Osteoblast (primary cell): ENCODE data around the gene FBXO3. TPM values are rescaled to one million over a fixed set of nuclear protein-coding genes. Genes with fewer than 3 reads are reported as not detected.

ENCODE experiments used
- DNase-seq: peaks from one replicate; pipeline ENCODE4 v3.0.0; 2011; ENCODE audit warnings: low spot score, mixed read lengths; ENCODE audit not compliant: insufficient read length; ENCODE audit errors: missing footprints
- H2AFZ ChIP-seq: 2 replicates; pipeline ENCODE4 v1.6.0; 2011; ENCODE audit warnings: mild to moderate bottlenecking, low read length
- H3K27ac ChIP-seq: 2 replicates; pipeline ENCODE4 v1.5.1; 2011; ENCODE audit warnings: mild to moderate bottlenecking, low read depth, low read length, moderate library complexity
- H3K27me3 ChIP-seq: 2 replicates; pipeline ENCODE4 v1.6.0; 2012; ENCODE audit warnings: mild to moderate bottlenecking, control low read depth, inconsistent platforms, low read length, moderate library complexity; ENCODE audit not compliant: insufficient read depth
- H3K36me3 ChIP-seq: 2 replicates; pipeline ENCODE4 v1.5.1; 2011; ENCODE audit warnings: mild to moderate bottlenecking, low read length, control low read depth, moderate library complexity; ENCODE audit not compliant: insufficient read depth
- H3K4me1 ChIP-seq: 2 replicates; pipeline ENCODE4 v1.5.1; 2011; ENCODE audit warnings: mild to moderate bottlenecking, low read length, control low read depth, moderate library complexity; ENCODE audit not compliant: insufficient read depth
- H3K4me2 ChIP-seq: 2 replicates; pipeline ENCODE4 v1.6.0; 2011; ENCODE audit warnings: mild to moderate bottlenecking, low read length; ENCODE audit not compliant: insufficient read depth
- H3K4me3 ChIP-seq: fragments of 200-600 bp; sonication (generic); 3 replicates; pipeline ENCODE4 v1.5.1; 2012; ENCODE audit warnings: mild to moderate bottlenecking, low read length, inconsistent platforms; ENCODE audit not compliant: insufficient read depth
- H3K79me2 ChIP-seq: 2 replicates; pipeline ENCODE4 v1.6.0; 2012; ENCODE audit warnings: mild to moderate bottlenecking, low read length, control low read depth, inconsistent platforms; ENCODE audit not compliant: insufficient read depth
- H3K9me3 ChIP-seq: 2 replicates; pipeline ENCODE4 v1.5.1; 2011; ENCODE audit warnings: low read depth, low read length, control low read depth
- H4K20me1 ChIP-seq: 2 replicates; pipeline ENCODE4 v1.6.0; 2012; ENCODE audit warnings: mild to moderate bottlenecking, low read length, control low read depth; ENCODE audit not compliant: insufficient read depth
- total RNA-seq: library from RNA; depleted of rRNA; stranded (reverse); fragments of >200 nt; gene quantifications from 2 replicates; pipeline ENCODE4 v1.2.3, GENCODE V29; 2012
- TF ChIP-seq, protein P1 (sequence below): IDR thresholded peaks from 2 replicates; pipeline ENCODE4 v1.5.1; 2011; ENCODE audit warnings: mild to moderate bottlenecking, low read depth, low read length, moderate library complexity; ENCODE audit errors: extremely low read depth

FBXO3 gene
- total RNA-seq, 1 donor, result 35.8 TPM

GRCh38 chr11:33766085-33766484 lies 8.2 kb downstream of the FBXO3 start:
- H3K4me2 ChIP-seq, result no peak overlapping the region
- TF ChIP-seq, protein P1, sequence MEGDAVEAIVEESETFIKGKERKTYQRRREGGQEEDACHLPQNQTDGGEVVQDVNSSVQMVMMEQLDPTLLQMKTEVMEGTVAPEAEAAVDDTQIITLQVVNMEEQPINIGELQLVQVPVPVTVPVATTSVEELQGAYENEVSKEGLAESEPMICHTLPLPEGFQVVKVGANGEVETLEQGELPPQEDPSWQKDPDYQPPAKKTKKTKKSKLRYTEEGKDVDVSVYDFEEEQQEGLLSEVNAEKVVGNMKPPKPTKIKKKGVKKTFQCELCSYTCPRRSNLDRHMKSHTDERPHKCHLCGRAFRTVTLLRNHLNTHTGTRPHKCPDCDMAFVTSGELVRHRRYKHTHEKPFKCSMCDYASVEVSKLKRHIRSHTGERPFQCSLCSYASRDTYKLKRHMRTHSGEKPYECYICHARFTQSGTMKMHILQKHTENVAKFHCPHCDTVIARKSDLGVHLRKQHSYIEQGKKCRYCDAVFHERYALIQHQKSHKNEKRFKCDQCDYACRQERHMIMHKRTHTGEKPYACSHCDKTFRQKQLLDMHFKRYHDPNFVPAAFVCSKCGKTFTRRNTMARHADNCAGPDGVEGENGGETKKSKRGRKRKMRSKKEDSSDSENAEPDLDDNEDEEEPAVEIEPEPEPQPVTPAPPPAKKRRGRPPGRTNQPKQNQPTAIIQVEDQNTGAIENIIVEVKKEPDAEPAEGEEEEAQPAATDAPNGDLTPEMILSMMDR, result no peak
- H4K20me1 ChIP-seq, result peaks cover 4% of the 10 kb centered on the region
- H3K36me3 ChIP-seq, result peaks cover 22% of the 10 kb centered on the region
- H2AFZ ChIP-seq, result no peak overlapping the region
- no peak for DNase-seq
- H3K4me3 ChIP-seq, result no peak overlapping the region
- H3K27me3 ChIP-seq, result no peaks in the 10 kb centered on the region
- H3K4me1 ChIP-seq, result no peaks in the 10 kb centered on the region
- peaks cover 5% of the 10 kb centered on the region for H3K79me2 ChIP-seq
- no peak overlapping the region for H3K27ac ChIP-seq
- no peaks in the 10 kb centered on the region for H3K9me3 ChIP-seq

DNA sequence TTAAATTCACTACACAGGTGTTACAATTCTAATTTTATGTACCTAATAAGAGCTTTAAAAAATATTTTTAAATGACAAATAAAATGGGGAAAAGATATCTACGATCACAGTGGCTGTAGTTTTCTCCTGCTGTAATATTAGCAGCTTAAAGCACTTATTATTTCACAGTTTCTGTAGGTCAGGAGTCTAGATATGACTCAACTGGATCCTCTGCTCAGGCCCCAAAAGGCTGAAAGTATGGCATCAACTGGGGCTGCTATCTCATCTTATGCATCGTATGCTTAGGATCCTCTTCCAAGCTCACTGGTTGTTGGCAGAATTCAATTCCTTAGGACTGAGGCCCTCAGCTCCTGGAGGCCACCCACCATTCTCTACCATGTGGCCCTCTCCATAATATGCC lies 12.8 kb downstream of the FBXO3 start:
- DNase-seq, result no peak
- no peak overlapping the region for H3K27ac ChIP-seq
- H3K4me3 ChIP-seq, result no peak overlapping the region
- H4K20me1 ChIP-seq, result no peaks in the 10 kb centered on the region
- no peak overlapping the region for H3K4me2 ChIP-seq
- H3K79me2 ChIP-seq, result no peaks in the 10 kb centered on the region
- no peaks in the 10 kb centered on the region for H3K9me3 ChIP-seq
- TF ChIP-seq, protein P1, result no peak
- no peak overlapping the region for H2AFZ ChIP-seq
- no peaks in the 10 kb centered on the region for H3K27me3 ChIP-seq
- H3K36me3 ChIP-seq, result peaks cover 29% of the 10 kb centered on the region
- no peaks in the 10 kb centered on the region for H3K4me1 ChIP-seq

DNA sequence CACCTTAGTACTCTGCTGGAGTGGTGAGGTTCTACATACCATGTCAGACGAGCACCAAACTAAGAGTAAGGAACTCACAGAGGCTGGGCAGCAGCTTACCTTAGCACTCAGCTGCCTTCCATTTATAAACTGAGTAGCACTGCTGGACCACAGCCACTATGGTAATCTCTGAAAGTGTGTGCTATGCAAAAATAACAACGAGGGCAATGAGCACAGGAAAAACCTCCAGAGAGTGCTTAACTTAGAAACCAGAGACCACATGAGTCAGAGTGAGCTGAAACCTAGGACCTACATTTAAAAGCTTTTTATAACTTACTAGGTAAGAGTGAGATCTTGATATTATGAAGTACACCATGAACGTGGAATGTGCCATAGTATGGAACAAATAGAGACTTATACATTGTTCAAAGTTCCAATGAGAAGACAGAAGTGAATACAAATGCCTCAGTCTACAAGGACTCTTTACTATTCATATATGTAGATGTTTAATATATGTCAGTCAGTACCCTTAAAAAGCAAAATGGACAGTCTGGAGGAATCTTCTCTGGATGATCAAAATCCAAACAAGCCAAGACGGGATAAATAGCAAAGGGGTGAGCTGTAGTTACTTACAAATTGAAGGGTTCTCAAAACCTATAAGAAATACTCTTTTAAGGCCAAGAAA lies 20.9 kb downstream of the FBXO3 start:
- H3K27ac ChIP-seq, result peak overlapping the region; percentile 34
- no peaks in the 10 kb centered on the region for H3K9me3 ChIP-seq
- no peak overlapping the region for H3K4me3 ChIP-seq
- no peak for DNase-seq
- H3K36me3 ChIP-seq, result peaks cover 22% of the 10 kb centered on the region
- H2AFZ ChIP-seq, result no peak overlapping the region
- peaks cover 4% of the 10 kb centered on the region for H4K20me1 ChIP-seq
- peaks cover 13% of the 10 kb centered on the region for H3K4me1 ChIP-seq
- H3K4me2 ChIP-seq, result peak overlapping the region; percentile 47
- TF ChIP-seq, protein P1, result no peak
- H3K79me2 ChIP-seq, result no peaks in the 10 kb centered on the region
- no peaks in the 10 kb centered on the region for H3K27me3 ChIP-seq

DNA sequence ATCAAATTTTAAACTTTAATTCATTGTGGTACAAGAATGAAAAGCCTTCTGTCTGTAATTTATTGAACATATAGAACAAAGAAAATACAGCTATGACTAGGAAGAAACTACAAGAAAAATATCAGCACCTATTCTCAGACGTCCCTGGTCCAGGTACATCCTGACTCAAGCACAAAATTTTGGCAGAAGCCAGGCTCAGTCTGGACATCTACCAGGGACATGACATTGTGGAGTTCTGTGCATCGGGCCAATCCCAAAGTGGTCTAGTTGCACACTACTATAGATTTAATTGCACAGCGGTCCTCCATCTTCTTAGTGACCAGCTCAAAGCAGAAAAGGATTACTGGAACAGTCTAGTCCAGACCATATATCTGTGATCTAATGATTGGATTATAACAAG lies 22.4 kb downstream of the FBXO3 start:
- Histone ChIP-seq H3K27ac (no peak overlapping the region), H3K4me2 (no peak overlapping the region), H3K36me3 (peaks cover 16% of the 10 kb centered on the region), H3K4me1 (peaks cover 23% of the 10 kb centered on the region), H2AFZ (no peak overlapping the region), H4K20me1 (peaks cover 4% of the 10 kb centered on the region), H3K79me2 (no peaks in the 10 kb centered on the region), H3K27me3 (no peaks in the 10 kb centered on the region), H3K4me3 (no peak overlapping the region), H3K9me3 (no peaks in the 10 kb centered on the region)
- TF ChIP-seq, protein P1, result no peak
- DNase-seq, result no peak
